Fibroblast of gingiva (primary cell): Measurements from ENCODE around the gene MRTFA.
"Not testable (repeated sequence)": the region's sequence is repeated elsewhere in the genome, so short reads cannot be mapped to it uniquely, and the experiment has no call there.

ENCODE experiments used
- DNase-seq: peaks from one replicate; pipeline ENCODE4 v3.0.0-alpha.2; 2011; ENCODE audit warnings: low read depth

MRTFA gene

GRCh38 chr22:40394607-40395006 lies 241.9 kb downstream of the MRTFA start:
- DNase-seq: no peak

GRCh38 chr22:40392618-40393017 lies 243.9 kb downstream of the MRTFA start:
- DNase-seq: no peak

- DNase-seq: no peak
These were observed 245.1 kb downstream of the MRTFA start for GRCh38 chr22:40391417-40391816.

GRCh38 chr22:40388231-40388630 lies 248.3 kb downstream of the MRTFA start:
- no peak for DNase-seq

- no peak for DNase-seq
These were observed 248.8 kb downstream of the MRTFA start for GRCh38 chr22:40387746-40388145.

- DNase-seq: no peak
These were observed 251.3 kb downstream of the MRTFA start for GRCh38 chr22:40385036-40385782.

GRCh38 chr22:40383905-40384304 lies 252.6 kb downstream of the MRTFA start:
- peak; percentile 21 for DNase-seq

GRCh38 chr22:40381461-40381860 lies 255.1 kb downstream of the MRTFA start:
- no peak for DNase-seq

- DNase-seq: not testable (repeated sequence)
These were observed 258.1 kb downstream of the MRTFA start for GRCh38 chr22:40378448-40378847.

GRCh38 chr22:40377931-40378330 lies 258.6 kb downstream of the MRTFA start:
- no peak for DNase-seq

GRCh38 chr22:40376149-40376548 lies 260.4 kb downstream of the MRTFA start:
- DNase-seq: no peak

GRCh38 chr22:40374567-40374966 lies 262.0 kb downstream of the MRTFA start:
- DNase-seq: no peak

GRCh38 chr22:40368836-40369235 lies 267.7 kb downstream of the MRTFA start:
- no peak for DNase-seq

- DNase-seq: no peak
These were observed 268.5 kb downstream of the MRTFA start for GRCh38 chr22:40368016-40368415.

- DNase-seq: no peak
These were observed 269.2 kb downstream of the MRTFA start for GRCh38 chr22:40367342-40367741.

- no peak for DNase-seq
These were observed 270.5 kb downstream of the MRTFA start for GRCh38 chr22:40366068-40366467.

- no peak for DNase-seq
These were observed 272.1 kb downstream of the MRTFA start for GRCh38 chr22:40364431-40364830.

GRCh38 chr22:40363059-40363458 lies 273.5 kb downstream of the MRTFA start:
- no peak for DNase-seq

- no peak for DNase-seq
These were observed 275.4 kb downstream of the MRTFA start for GRCh38 chr22:40361100-40361499.
